ENCODE data around the gene ATP1B1. TPM values are rescaled to one million over a fixed set of nuclear protein-coding genes. Genes with fewer than 3 reads are reported as not detected.

The ATP1B1 gene
- total RNA-seq (2011; cell fraction: chromatin; rRNA removed; ENCODE audit: low replicate concordance): 1.2 and 1.7 TPM in 2 replicates
- total RNA-seq (2011; cell fraction: nucleolus; rRNA removed): 1.3 and 2.3 TPM in 2 replicates
- total RNA-seq (2011; cell fraction: nucleoplasm; rRNA removed): 2.4 and 2.6 TPM in 2 replicates
- total RNA-seq (2014; rRNA removed): 0.98 and 2.5 TPM in 2 replicates
- 1.6 and 1.8 TPM in 2 replicates for total RNA-seq (2014; rRNA removed; fragmentation: Illumina TruSeq; extraction: Trizol)
- 1.9 and 2.1 TPM in 2 replicates for total RNA-seq (2015; rRNA removed; fragmentation: Illumina TruSeq; extraction: Trizol)
- total RNA-seq (2021): 3.0 TPM in 2 replicates
- polyA plus RNA-seq (2011; rRNA removed): 1.5 and 1.7 TPM in 2 replicates
- 0.49 and 0.72 TPM in 2 replicates for polyA plus RNA-seq (2011; cell fraction: cytosol; rRNA removed)
- polyA plus RNA-seq (2011; cell fraction: nucleus; rRNA removed): 0.43 and 0.45 TPM in 2 replicates
- 2.1 and 3.7 TPM in 2 replicates for polyA plus RNA-seq (2012)
- 1.5 and 1.6 TPM in 2 replicates for polyA plus RNA-seq (2014; fragmentation: Illumina TruSeq; extraction: Trizol)
- 1 to 10 TPM in 1 of 2 experiments, under 1 TPM in 1; 0.76 to 1.1 TPM for polyA plus RNA-seq (2014; fragmentation: Nextera tagmentation; extraction: Ambion mirVana)
- 1.9 and 2.4 TPM in 2 replicates for polyA plus RNA-seq (2014; rRNA removed)
- polyA minus RNA-seq (2011; rRNA and poly(A)+ RNA removed): 2.3 and 2.8 TPM in 2 replicates
- polyA minus RNA-seq (2011; cell fraction: cytosol; rRNA and poly(A)+ RNA removed): 2.3 and 3.0 TPM in 2 replicates
- polyA minus RNA-seq (2011; cell fraction: nucleus; rRNA and poly(A)+ RNA removed): 0.94 and 1.00 TPM in 2 replicates
- Bru-seq, nascent RNA: percentile 50 among the genes with signal in this experiment
- BruChase-seq, experiment 1, labeled RNA remaining after a 2-hour chase: percentile 47 among the genes with signal in this experiment
- percentile 52 among the genes with signal in this experiment for BruChase-seq, experiment 2, labeled RNA remaining after a 6-hour chase
- long read RNA-seq, experiment 1, partial matches to known transcripts: 0 of 3 reads
- long read RNA-seq, experiment 1, other reads (novel, unspliced or antisense): 0 of 3 reads
- long read RNA-seq, experiment 2, partial matches to known transcripts: 0 of 4 reads
- long read RNA-seq, experiment 2, other reads (novel, unspliced or antisense): 4 of 4 reads
- long read RNA-seq, experiment 3: 0 reads

- in situ Hi-C loops (cut with MboI): no loop called here
- peaks cover 3 to 18% of the 10 kb centered on the region in 2 experiments; a peak in 4 of 5 replicates for H3K4me1 ChIP-seq (replicated peaks in 1 of 2; ENCODE audit: control insufficient read depth in 2 of 2, insufficient read depth in 2 of 2, low read length in 2 of 2)
- H3K79me2 ChIP-seq (ENCODE audit: control insufficient read depth, insufficient read depth, low read length): no peaks in the 10 kb centered on the region
- DNase-seq (ENCODE audit: extremely low read depth in 1 of 4, low spot score in 3 of 4) (peak; percentile 91 to 98 (median 96)), ATAC-seq (peak; percentile 98), FAIRE-seq (peak; percentile 40)
- POLR2A ChIA-PET: interaction anchor here (0.7 to 2.0 kb wide), 8 partner anchors 11 to 385 kb away, joined by 3 to 5 read pairs (median 3); no protein-coding TSS in a partner anchor
- 0% methylated on average over 56 of the region's 100 CpGs for WGBS (ENCODE audit: insufficient coverage, low coverage, missing lambda C conversion rate)
- no peaks in the 10 kb centered on the region for H3K36me3 ChIP-seq (ENCODE audit: control insufficient read depth, insufficient read depth, low read length)
- peak within 1 kb of the TSS; percentile 46 to 94; a peak in 3 of 4 replicates for H3K9ac ChIP-seq (ENCODE audit: insufficient read depth in 1 of 2, low read depth in 2 of 2, low read length in 2 of 2)
- peaks cover 15 to 40% of the 10 kb centered on the region in 2 experiments for H3K27me3 ChIP-seq (ENCODE audit: control insufficient read depth in 2 of 2, insufficient read depth in 2 of 2, low read length in 2 of 2)
- H3K4me3 ChIP-seq: peak within 1 kb of the TSS; percentile 66
- no TSS peak for BruUV-seq (replicated peaks)
- no peaks in the 10 kb centered on the region for H3K9me1 ChIP-seq (ENCODE audit: control insufficient read depth, insufficient read depth, low read length)
- H3K9me3 ChIP-seq (replicated peaks; ENCODE audit: control insufficient read depth, insufficient read depth, low read depth, low read length): no peaks in the 10 kb centered on the region
- CTCF ChIA-PET (ENCODE audit: low intra/inter-chr PET ratio): interaction anchor here (0.6 kb wide), 1 partner anchor 29 kb away, joined by 5 read pairs; no protein-coding TSS in a partner anchor
- intact Hi-C loops (cut with micrococcal nuclease): loop anchor here (5.0 to 10.0 kb wide), 2 partner anchors 438 to 659 kb away; no protein-coding TSS in a partner anchor
- H4K20me1 ChIP-seq (replicated peaks; ENCODE audit: control insufficient read depth, insufficient read depth, low read length): no peaks in the 10 kb centered on the region
- peak within 1 kb of the TSS; percentile 92 for H2AFZ ChIP-seq (ENCODE audit: low read depth, low read length)
- H3K4me2 ChIP-seq (ENCODE audit: insufficient read depth, low read length): peak within 1 kb of the TSS; percentile 82
- H3K27ac ChIP-seq (ENCODE audit: extremely low read depth, low read depth, low read length): no peak within 1 kb of the TSS
- no peak for TF ChIP-seq CBX3 (IDR thresholded peaks at IDR 0.05; ENCODE audit: borderline replicate concordance in 1 of 2, low read length in 2 of 2)
- peak; percentile 66 for TF ChIP-seq RBM25 (IDR thresholded peaks at IDR 0.05; ENCODE audit: low read depth, low read length, severe bottlenecking)
- peak; percentile 48 for TF ChIP-seq NFYB (IDR thresholded peaks at IDR 0.05; ENCODE audit: extremely low read depth, insufficient read length)
- TF ChIP-seq MAZ (CRISPR knock-in tag; conservative IDR thresholded peaks at IDR 0.05 in 1 of 2, IDR thresholded peaks at IDR 0.05 in 1 of 2): peak in 1 of 2 experiments; percentile 63; a peak in 2 of 4 replicates
- 0 out of 2 replicates have a peak, but pooled peaks have one; percentile 5 for TF ChIP-seq NR3C1 (CRISPR knock-in tag; IDR thresholded peaks at IDR 0.05)
- peak; percentile 91 for TF ChIP-seq KDM2B (CRISPR knock-in tag; IDR thresholded peaks at IDR 0.05)
- no peak for TF ChIP-seq FOXM1 (IDR thresholded peaks at IDR 0.05; ENCODE audit: low read depth)
- 0 out of 2 replicates have a peak, but pooled peaks have one; percentile 42 for TF ChIP-seq FOXM1 (CRISPR knock-in tag; IDR thresholded peaks at IDR 0.05; ENCODE audit: low read depth)
- peak; percentile 85 for TF ChIP-seq TBP (optimal IDR thresholded peaks at IDR 0.05; ENCODE audit: low read depth, low read length)
- TF ChIP-seq ATF7 (IDR thresholded peaks at IDR 0.05): peak; percentile 53
- no peak for TF ChIP-seq ZBTB9 (CRISPR knock-in tag; IDR thresholded peaks at IDR 0.05)
- peak; percentile 63; the same call in 1 of the 2 replicates for TF ChIP-seq CXXC5 (CRISPR knock-in tag; IDR thresholded peaks at IDR 0.05)
- no peak for TF ChIP-seq ZNF134 (CRISPR knock-in tag; conservative IDR thresholded peaks at IDR 0.05)
These were observed at the start of gene ATP1B1 for GRCh38 chr1:169106095-169106920. Gene ATP1B1 (plus strand): TSS chr1:169106690. CDS start chr1:169106830, 140 bp downstream.
